NCI-H1436 treated with DMSO at 0.1 percent for 48 hours (cell line): ENCODE measurements around the gene SMAD6.

Experiments used
- DNase-seq: peaks from one replicate; lab custom pipeline; 2025; lab: John Stamatoyannopoulos, UW

SMAD6 gene

DNA sequence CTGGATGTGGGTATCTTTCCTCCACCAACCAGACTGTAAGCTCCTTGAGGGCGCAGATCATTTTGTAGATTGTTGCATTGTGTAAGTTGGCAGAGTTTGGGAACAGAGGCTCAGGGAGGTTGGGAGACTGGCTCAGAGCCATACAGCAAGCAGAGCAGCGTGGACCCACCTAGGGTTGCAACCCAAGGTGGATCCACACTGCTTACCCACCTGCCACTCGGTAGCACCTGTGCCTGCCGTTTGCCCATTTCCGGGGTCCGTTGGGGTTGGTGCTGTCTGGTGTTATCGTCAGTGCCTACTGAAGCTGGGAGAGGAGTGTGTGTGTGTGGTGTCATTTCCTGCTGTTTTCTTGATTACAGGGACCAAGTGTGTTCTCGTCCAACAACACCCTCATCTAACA is 19.0 kb downstream of the SMAD6 start:
- no peak for DNase-seq

DNA sequence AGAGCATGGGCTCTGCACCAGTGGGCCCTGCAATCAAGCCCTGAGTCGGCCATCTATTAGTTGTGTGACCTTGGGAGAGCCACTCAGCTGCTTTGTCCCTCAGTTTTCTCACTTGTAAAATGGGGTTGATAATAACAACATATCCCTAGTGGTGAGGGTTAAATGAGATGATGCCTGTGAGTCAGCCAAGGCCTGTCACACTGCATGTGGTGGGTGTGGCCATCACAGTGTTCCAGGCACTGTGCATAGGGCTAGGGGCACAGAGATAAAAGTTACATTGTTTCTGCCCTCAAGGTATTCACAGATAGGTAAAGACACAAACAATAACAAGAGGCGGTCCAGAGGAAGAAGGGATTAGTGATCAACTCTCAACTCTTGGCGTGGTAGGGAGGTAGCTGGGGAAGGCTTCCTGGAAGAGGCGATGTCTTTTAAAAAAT is 19.5 kb downstream of the SMAD6 start:
- no peak for DNase-seq

DNA sequence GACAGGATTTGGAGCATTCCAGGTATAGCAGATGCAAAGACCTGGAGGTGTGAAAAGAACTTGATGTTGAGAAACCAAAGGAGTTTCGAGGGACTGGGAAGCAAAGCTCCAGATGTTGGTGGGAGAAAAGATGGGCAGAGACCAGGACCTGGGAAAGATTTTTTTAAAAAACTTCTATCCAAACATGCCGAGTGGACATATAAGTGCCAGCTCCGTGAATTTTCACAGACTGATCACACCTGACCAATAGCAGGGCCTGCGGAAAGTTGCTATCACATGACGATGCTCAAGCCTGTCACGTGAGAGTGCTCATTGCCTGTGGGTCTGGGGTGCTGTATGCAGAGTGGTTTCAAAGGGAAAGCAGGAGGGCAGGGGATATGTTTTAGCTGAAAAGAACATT is 19.9 kb downstream of the SMAD6 start:
- DNase-seq = no peak

DNA sequence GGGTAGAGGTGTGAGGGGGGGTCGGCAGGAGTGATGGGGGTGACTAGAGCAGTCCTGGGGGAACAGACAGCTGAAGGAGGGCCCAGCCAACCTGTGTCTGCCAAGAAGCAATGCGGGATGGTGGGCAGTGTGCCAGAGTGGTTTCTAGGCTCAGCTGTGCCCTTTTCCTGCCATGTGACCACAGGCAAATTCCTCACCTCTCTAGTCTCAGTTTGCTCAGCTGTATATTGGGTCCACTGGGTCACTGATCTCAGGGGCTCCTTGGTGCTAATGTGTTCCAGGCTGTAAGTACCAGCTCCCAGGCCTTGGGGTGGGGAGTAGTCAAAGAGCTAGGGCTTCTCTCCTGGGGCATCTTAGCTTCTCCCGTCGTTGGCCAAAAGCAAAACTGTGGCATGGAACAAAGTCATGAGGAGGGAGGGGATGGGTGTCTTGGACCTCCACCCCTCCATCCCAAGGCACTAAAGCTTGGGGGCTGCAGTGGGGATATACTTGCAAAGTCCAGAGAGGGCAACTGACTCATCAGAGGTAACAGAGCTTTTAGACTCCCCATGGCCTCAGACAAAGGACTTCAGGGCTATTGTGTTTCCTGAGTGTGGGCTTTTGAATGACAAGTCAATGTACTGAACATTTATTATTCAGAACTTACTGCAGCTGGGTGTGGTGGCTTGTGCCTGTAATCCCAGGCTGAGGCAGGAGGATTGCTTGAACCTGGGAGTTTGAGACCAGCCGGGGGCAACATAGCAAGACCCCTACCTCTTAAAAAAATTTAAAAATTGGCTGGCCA is 20.9 kb downstream of the SMAD6 start:
- no peak for DNase-seq

DNA sequence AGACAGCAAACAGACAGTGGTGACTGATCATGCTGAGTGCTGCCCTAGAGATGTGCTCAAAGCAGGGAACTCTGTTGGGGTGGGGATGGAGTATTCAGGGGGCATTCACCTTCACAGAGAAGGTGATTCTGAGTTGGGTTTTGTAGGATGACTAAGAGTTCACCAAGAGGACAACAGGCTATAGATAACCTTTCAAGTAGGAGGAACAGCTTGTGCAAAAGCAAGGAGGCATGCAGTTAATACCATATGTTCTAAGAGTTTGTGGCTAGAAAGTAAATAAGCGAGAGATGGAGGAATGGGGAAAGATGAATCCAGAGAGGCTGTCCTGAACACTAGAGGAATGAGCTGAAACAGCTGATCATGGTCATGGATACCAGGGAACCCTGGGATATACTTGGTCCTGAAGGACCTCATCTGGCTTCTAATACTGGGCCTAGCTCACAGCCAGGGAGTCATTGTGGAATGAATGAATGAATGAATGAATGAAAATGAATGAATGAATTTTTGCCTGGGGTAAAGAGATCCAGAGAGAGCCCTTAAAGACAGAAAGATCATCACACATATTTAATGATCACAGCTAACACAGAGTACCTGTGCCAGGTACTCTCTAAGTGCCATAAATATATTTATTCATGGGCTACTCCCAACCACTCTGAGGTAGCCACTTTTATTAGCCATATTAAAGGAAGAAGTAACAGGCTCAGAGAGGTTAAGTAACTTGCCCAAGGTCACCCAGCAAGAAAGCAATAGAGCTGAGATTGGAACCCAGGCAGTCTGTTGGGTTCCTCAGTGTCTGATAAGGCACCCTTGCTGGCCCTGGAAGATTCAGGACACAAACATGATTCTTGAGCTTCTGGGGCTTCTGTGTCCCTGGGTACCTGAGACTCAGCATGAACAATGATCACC is 22.0 kb downstream of the SMAD6 start:
- no peak for DNase-seq

DNA sequence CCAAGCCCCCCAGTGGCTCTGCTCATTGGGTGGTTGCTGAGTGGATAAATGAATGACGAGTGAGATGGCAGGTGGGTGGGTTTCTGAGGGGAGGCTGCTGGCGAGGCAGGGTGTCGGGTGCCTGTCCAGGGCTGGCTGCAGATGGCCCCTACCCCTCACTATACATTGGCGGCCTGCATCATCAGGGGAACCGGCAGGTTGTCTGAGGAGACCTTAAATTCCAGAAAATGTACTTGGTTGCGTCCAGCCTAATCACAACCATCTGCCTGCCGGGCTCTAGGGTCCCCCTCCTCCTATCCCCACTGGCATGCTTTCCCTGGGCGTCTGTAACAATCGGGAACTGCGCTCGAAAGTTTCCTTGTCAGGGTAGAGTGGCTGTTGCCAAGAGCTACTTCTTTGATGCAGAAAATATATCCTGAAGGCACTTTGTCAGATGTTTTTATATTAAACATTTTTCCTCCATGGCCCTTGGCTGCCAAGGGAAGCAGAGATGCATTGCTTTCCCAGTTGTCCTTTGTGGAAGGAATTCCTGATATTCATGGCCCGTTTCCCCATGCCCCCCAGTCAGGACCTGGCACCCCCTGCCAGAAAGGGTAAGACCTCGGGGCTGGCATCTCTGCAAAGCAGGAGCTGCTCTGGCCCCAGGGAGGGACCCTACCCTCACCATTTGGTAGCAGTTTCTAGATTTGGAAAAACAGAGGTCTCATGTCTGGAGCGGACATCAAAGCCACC is 22.9 kb downstream of the SMAD6 start:
- DNase-seq = no peak

DNA sequence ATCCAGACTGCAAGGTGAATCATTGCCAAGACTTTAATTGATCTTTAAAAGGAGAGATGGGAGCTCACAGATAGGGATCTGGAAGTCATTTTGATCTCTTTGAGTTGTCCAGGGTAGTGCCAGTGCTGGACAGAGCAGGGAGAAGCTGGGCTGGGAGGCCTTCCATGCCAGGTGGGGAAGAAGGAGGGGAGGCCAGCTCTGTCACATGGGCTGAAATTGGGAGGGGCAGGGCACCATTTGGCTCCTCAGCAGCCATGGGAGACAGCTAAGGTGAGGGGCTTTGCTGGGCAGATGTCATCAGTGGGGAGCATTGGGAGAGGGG is 23.4 kb downstream of the SMAD6 start:
- DNase-seq = no peak

DNA sequence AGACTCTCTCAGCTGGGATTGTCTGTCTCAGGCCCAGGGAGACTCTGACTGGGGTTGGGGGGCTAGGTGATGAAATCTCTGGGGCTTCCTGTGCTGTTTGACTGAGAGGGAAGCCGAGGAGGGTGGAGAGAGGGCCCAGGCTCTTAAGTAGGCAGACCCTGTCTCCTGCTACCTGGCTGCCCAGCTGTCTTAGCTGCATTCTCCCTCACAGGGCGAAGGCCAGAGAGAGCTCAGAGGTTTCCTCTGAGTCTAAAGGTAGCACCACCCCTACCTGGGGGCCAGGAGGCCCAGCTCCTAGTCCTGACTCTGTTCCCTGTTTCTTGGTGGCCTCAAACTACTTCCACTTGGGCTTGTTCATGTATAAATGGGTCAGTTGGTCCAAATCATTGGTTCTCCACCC is 24.4 kb downstream of the SMAD6 start:
- no peak for DNase-seq

DNA sequence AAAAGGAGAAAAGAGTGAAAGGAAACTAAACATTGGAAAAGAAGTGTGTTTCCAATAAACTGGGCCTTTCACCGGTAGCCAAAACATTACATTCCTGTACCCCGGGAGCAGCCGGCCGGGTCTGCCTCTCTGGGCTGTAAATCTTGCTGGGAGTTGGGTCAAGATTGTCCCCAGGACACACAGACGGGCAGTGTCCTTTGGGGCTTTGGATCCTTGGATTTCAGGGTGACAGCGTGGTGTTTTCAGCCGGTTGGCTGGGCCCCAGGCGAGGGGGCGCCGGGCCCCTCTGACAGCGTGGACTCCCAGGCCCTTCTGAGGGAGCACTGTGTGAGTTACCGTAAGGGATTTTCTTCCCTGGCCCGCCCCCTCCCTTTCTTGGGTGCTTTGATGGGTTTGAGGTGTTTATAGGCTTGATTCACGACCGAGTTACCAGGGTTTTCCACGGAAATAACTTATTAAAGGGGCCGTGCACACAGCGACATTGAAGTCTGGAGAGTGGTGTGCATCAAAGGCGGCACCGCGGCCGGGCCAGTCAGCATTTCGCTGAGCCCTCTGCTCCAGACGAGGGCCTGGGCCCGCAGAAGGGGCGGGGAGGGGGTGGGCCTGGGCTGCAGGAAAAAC is 27.4 kb downstream of the SMAD6 start:
- DNase-seq = no peak

DNA sequence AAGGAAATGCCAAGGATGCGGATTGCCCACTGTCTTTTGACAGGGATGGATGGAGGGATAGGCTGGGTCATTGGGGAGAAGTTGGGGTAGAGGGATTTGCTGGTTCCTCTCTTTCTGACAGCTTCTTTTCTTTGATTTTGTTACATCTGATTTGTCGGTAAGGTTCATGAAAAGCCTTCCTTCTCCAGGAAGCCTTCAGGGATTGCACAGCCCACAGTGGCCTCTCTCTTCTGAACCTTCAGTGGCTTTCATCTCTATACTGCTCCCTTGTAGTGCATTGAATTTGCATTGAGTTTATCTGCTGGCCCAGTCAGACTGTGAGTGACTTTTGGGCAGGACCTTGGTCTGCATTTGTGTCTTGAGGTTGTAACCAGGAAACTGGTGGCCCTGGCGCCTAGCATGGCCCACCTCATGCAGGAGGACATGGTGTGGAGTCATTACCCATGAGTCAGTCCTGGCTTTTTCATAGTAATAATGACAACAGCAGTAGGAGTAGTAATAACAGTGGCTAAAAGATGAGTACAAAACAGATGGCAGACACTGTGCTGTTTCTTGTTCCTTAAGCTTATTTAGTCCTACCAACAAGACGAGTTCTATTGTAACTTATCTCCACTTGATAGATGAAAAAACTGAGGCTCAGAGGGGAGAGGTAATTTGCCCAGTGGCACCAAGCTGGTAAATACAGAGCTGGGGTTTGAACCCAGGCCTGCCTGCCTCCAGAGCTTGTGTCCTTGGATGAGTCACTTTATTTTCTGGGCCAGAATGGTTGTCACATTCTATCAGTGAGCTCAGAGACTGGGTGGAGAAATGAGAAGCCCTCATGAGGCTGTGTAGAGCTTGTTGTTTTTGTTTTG is 28.4 kb downstream of the SMAD6 start:
- no peak for DNase-seq

DNA sequence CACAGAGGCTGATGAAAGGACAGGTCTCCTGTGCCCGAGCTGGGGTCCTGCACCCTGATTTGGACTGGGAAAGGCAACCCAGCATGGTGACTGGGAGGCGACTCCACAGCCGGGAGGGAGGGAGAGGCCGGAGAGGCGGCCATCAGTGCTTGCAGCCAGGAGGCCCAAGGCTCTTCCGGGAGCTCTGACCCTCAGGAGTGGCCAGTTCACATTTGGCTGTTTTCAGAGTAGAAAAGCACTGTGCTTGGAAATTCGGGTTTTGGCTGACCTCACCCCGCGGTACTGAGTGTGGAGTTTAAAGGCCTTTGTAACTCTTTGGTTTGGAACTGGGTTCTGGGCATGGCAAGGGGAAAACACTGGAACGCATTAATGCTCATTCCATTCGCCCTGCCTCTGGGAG is 31.9 kb downstream of the SMAD6 start:
- DNase-seq = no peak

DNA sequence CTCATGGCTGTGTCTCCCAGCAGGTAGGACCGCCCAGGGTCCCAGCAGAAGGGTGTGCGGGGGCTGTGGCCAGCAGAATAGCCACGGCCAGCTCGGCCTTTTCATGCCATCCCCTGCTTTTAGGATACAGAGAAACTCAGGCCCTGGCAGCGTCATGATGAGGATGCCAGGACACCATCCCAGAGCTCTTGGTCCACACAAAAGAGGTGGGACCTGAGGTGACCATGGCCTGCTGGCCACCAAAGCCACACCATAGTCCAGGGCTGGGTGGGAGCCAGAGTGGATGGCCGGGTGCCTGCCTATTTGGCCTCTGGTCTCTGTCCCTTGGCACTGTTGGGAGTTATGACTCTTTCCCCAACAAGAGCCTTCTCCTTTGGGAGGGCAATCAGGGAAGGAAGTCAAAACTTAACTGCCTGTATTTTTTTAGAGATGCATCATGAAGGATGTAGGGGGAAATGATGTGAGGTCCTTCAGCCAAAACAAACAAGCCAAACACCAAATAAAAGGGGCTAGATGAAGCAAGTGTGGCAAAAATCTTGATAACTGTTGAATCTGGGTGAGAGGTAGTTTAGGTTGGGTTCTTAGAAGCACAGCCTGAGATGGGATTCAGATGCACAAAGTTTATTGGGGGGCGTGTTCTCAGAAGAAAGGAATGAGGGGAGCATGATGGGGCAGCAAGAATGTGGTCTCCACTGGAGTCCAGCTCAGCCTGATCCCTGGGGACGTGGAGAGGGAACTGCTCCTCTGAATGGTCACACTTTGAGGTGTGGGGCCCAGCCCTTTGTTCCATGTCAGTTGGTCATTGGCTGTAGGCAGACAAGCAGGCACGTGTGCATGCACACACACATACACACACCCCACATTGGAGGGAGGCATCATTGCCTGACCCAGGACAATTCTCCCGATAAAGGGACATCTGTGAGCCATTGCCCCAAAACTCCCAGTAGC is 33.2 kb downstream of the SMAD6 start:
- DNase-seq = no peak

DNA sequence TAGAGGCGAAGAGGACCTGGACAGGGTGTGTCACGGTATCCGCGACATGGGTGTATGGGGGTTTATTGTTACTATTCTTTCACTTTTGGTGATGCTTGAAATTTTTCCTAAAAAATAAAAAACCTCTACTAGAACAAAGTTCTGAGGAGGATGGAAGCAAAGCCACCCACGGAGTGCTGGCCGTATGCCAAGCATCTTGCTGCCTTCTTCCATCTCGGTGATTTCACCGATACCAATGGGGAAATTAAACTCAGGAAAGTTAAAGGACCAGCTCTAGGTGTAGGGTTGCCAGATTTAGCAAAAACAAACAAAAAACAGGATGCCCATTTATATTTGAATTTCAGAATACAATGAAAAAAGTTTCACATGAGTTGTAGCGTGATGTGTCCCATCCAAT is 33.9 kb downstream of the SMAD6 start:
- no peak for DNase-seq

DNA sequence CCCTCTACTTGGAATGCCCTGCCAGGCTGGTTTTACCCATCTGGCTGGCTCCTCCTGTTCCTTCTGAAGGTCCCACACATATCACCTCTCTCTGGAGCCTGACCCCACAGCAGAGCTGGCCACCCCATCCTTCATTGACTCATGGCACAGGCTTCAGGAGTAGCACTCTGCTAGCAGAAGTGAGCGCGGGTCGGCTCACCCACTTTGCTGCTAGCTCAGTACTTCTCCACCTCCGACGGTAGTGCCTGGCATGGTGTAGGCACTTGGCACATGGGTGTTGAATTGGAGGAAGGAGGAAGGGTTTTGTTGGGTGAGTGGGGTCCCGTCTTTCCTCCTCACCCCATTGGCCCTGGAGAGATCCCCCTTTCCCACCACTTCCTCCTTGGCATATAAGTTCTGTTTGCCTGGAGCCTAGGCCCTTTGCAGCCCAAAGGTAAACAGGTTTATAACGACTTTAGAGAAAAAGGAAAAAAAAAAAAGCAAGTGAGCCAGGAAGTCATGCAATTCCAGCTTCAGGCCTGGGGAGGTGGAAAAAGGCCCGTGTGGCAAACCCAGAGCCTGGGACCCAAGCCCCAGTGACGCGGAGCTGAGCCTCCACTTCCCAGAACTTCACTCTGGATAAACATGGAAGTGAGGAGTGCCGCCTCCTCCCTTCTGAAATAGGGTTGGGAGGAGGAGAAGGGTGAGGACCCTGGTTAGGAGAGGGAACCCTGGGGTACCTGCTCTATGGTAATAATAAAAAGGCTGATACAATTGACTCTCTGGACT is 35.4 kb downstream of the SMAD6 start:
- DNase-seq = no peak

DNA sequence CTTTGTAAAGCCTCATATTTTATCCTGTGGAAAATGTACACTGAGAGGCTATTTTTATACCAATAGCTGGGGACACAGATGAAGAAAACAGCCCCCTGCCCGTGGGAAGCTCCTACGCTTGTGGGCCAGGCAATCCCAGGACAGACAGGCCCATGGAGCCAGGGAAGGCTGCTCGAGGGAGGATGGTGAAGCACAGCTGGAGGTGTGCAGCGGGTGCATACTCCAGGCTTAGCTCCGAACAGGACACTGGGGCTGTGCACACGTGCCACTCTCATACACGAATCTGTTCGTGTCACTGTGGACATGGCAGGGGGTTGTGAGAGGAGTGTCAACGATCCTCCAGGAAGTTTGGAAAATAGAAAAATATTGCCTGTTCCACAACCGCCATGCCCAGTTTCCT is 36.1 kb downstream of the SMAD6 start:
- no peak for DNase-seq

DNA sequence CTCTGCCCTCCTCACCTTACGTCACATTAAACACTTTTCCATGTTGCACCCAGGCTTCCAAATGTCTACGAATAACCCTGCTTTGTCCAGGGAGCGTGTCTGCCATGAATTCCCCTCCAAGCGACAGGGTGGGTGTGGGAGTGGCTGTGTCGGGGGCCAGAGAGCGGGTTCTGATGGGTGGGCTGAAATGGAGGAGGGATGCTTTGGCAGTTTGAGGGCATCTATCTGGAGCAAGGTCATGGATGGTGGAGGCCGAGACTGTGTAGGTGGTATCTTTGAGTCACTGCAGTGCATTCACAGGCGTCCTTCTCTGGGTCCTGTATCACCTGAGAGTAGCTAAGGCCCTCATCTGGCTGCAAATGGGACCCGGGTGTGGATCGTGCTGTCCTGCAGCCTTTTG is 36.6 kb downstream of the SMAD6 start:
- no peak for DNase-seq

DNA sequence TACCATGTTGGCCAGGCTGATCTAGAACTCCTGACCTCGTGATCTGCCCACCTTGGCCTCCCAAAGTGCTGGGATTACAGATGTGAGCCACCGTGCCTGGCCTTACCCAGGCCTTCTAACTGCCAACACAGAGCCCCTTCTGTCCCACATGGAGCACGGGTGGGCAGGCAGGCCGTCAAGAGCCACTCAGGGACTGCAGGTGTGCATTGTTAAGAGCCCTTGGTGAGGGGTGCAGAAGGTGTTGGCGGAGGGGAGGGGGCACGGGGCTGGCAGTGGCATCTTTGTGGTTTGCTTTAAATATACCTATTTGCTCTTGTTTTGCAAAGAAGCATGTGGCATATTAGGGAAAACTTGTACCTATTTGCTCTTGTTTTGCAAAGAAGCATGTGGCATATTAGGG is 37.3 kb downstream of the SMAD6 start:
- no peak for DNase-seq

DNA sequence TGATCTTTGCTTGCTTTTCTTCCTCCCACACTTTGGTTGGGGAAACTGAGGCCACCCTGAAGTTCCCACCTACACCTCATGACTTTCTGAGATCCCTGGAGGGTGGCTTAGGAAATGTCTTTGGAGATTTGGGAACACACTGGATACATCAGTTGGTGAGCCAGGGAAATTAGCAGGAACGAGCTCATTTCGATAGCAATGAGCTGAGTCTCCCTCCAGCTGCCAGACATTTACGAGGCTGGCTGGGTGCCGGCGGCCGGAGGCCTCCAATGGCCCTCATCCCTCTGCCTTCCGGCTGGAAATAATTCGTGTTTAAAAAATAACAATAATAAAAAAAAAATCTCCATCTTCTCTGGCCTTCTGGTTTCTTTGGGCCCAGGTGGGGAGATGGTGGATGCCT is 38.8 kb downstream of the SMAD6 start:
- no peak for DNase-seq

DNA sequence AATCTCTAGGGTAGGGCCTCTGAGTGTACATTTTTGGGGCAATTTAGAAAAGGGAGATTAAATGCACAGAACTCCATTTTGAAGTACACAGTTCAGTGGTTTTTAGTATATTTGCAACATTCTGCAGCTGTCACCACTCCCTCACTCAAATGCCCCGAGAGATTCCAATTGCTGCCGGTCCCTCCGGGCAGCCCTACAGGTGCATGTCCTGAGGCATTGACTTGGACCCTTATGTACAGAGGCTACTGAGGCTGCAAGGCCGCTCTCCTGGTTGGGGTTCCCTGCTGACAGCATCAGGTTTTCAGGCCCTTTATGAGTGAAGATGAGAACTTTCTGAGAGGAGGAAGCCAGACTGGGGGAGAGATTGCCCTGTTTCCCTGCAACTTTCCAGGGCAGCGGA is 39.6 kb downstream of the SMAD6 start:
- no peak for DNase-seq

DNA sequence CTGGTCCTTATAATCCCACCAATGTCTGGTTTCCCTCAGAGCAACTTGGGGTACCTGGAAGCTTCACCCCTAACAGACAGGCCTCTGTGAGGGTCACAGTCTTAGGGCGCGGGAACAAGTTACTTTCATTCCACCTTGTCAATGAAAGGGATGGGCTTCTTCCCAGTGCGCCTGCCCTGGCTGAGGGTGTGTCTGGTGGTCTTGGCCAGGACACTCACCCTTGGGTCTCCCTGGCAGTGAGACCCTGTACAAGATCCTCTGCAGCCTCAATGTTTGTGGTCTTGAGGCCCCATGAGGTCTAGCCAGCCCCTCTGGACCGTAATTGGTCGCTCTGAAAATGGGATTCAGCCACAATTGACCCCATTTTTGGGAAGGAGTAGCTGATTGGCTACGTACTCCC is 40.2 kb downstream of the SMAD6 start:
- no peak for DNase-seq
